DMS153 treated with DMSO at 0.1 percent for 48 hours (cell line): ENCODE results near the gene RPL22L1.
"Not testable (repeated sequence)": the region's sequence is repeated elsewhere in the genome, so short reads cannot be mapped to it uniquely, and the experiment has no call there.

Experiments
- DNase-seq: peaks from one replicate; lab custom pipeline; 2025; ENCODE audit not compliant: unreplicated experiment; lab: John Stamatoyannopoulos, UW

The RPL22L1 gene

GRCh38 chr3:170878688-170879087, 8.7 kb upstream of the RPL22L1 start:
- not testable (repeated sequence) for DNase-seq

GRCh38 chr3:170877311-170877710, 7.3 kb upstream of the RPL22L1 start:
- DNase-seq: not testable (repeated sequence)

GRCh38 chr3:170876537-170876936, 6.5 kb upstream of the RPL22L1 start:
- no peak for DNase-seq

GRCh38 chr3:170869239-170869590, 780 bp downstream of the RPL22L1 start:
- no peak for DNase-seq

- no peak for DNase-seq
These were observed 1.3 kb downstream of the RPL22L1 start for GRCh38 chr3:170868577-170869238.

- no peak for DNase-seq
These were observed 2.7 kb downstream of the RPL22L1 start for GRCh38 chr3:170867143-170867937.

- no peak for DNase-seq
These were observed 3.5 kb downstream of the RPL22L1 start for GRCh38 chr3:170866499-170866898.

- DNase-seq: no peak
These were observed 4.5 kb downstream of the RPL22L1 start for GRCh38 chr3:170865209-170866094.

GRCh38 chr3:170864525-170865208, 5.3 kb downstream of the RPL22L1 start:
- DNase-seq: no peak

- no peak for DNase-seq
These were observed 6.2 kb downstream of the RPL22L1 start for GRCh38 chr3:170863816-170864215.

- no peak for DNase-seq
These were observed 7.2 kb downstream of the RPL22L1 start for GRCh38 chr3:170862618-170863374.

GRCh38 chr3:170858599-170858998, 11.4 kb downstream of the RPL22L1 start:
- no peak for DNase-seq

- no peak for DNase-seq
These were observed 17.7 kb downstream of the RPL22L1 start for GRCh38 chr3:170852324-170852723.

GRCh38 chr3:170848292-170848917, 21.6 kb downstream of the RPL22L1 start:
- DNase-seq: no peak

- DNase-seq: no peak
These were observed 25.6 kb downstream of the RPL22L1 start for GRCh38 chr3:170844377-170844776.

- DNase-seq: no peak
These were observed 29.6 kb downstream of the RPL22L1 start for GRCh38 chr3:170840291-170840859.

- no peak for DNase-seq
These were observed 30.4 kb downstream of the RPL22L1 start for GRCh38 chr3:170839518-170840100.

- no peak for DNase-seq
These were observed 33.5 kb downstream of the RPL22L1 start for GRCh38 chr3:170836491-170836890.

GRCh38 chr3:170835336-170835735, 34.7 kb downstream of the RPL22L1 start:
- DNase-seq: no peak
